ENCODE results near the gene SMG9. TPM values are rescaled to one million over a fixed set of nuclear protein-coding genes. Genes with fewer than 3 reads are reported as not detected.

Gene SMG9
- total RNA-seq: 100 to 1,000 TPM; 103 to 111 TPM

GRCh38 chr19:43754503-43755255 is at the start of gene SMG9:
Gene SMG9 (minus strand): TSS chr19:43754962. CDS start chr19:43750741, 4,221 bp downstream.
- intact Hi-C loops (cut with micrococcal nuclease): loop anchor here (1.0 to 2.0 kb wide), 10 partner anchors 11 to 994 kb away; partner anchors contain the start of genes BCL3, IRGQ, ZNF428 and ZNF576
- Mint-ChIP-seq H3K4me3 (peak within 1 kb of the TSS; percentile 99), H3K36me3 (ENCODE audit: low read depth) (peaks cover 49% of the 10 kb centered on the region), H3K9me3 (no peaks in the 10 kb centered on the region), H3K27ac (peak within 1 kb of the TSS; percentile 100), H3K27me3 (ENCODE audit: low read depth) (no peaks in the 10 kb centered on the region), H3K4me1 (ENCODE audit: low read depth) (peaks cover 64% of the 10 kb centered on the region)
- DNase-seq: peak; percentile 98
- CTCF ChIA-PET: interaction anchor here (0.9 to 4.8 kb wide), 4 partner anchors 8 to 30 kb away, joined by 3 to 48 read pairs (median 6); no protein-coding TSS in a partner anchor

- Mint-ChIP-seq H3K4me1 (ENCODE audit: low read depth) (no peaks in the 10 kb centered on the region), H3K36me3 (ENCODE audit: low read depth) (no peaks in the 10 kb centered on the region), H3K4me3 (no peak overlapping the region), H3K27me3 (ENCODE audit: low read depth) (peaks cover 3% of the 10 kb centered on the region), H3K9me3 (no peaks in the 10 kb centered on the region), H3K27ac (no peak overlapping the region)
- DNase-seq: no peak
- intact Hi-C loops (cut with micrococcal nuclease): no loop called here
- CTCF ChIA-PET: no interaction called here
These were observed 49.7 kb upstream of the SMG9 start for GRCh38 chr19:43804432-43804831.

- Mint-ChIP-seq H3K36me3 (ENCODE audit: low read depth) (no peaks in the 10 kb centered on the region), H3K9me3 (no peaks in the 10 kb centered on the region), H3K27me3 (ENCODE audit: low read depth) (peaks cover 3% of the 10 kb centered on the region), H3K27ac (no peak within 1 kb of the TSS), H3K4me3 (no peak within 1 kb of the TSS), H3K4me1 (ENCODE audit: low read depth) (peaks cover 9% of the 10 kb centered on the region)
- DNase-seq: no peak
- CTCF ChIA-PET: no interaction called here
- intact Hi-C loops (cut with micrococcal nuclease): no loop called here
These were observed 47.6 kb upstream of the SMG9 start, which contains the start of gene LYPD5 for GRCh38 chr19:43802216-43802951. Gene LYPD5 (minus strand): TSS chr19:43802447. CDS start chr19:43802380, 67 bp downstream.

GRCh38 chr19:43799502-43800142 is 44.9 kb upstream of the SMG9 start:
- H3K27ac Mint-ChIP-seq: no peak overlapping the region

GRCh38 chr19:43798546-43799409 is 44.0 kb upstream of the SMG9 start:
- Mint-ChIP-seq H3K27ac (no peak overlapping the region), H3K36me3 (ENCODE audit: low read depth) (peaks cover 1% of the 10 kb centered on the region), H3K4me3 (peak overlapping the region; percentile 69), H3K4me1 (ENCODE audit: low read depth) (peaks cover 11% of the 10 kb centered on the region), H3K27me3 (ENCODE audit: low read depth) (peaks cover 8% of the 10 kb centered on the region), H3K9me3 (no peaks in the 10 kb centered on the region)
- intact Hi-C loops (cut with micrococcal nuclease): no loop called here
- CTCF ChIA-PET: interaction anchor here (1.2 kb wide), 1 partner anchor 11 kb away, joined by 3 read pairs; no protein-coding TSS in a partner anchor
- peak; percentile 85 for DNase-seq

More at GRCh38 chr19:43799502-43800142, 44.9 kb upstream of the SMG9 start:
- intact Hi-C loops (cut with micrococcal nuclease): no loop called here
- Mint-ChIP-seq H3K4me1 (ENCODE audit: low read depth) (peaks cover 11% of the 10 kb centered on the region), H3K9me3 (no peaks in the 10 kb centered on the region), H3K4me3 (no peak overlapping the region), H3K27me3 (ENCODE audit: low read depth) (peaks cover 6% of the 10 kb centered on the region), H3K36me3 (ENCODE audit: low read depth) (peaks cover 1% of the 10 kb centered on the region)
- CTCF ChIA-PET: interaction anchor here (0.9 to 1.2 kb wide), 2 partner anchors 10 to 1051 kb away, joined by 3 read pairs; no protein-coding TSS in a partner anchor
- DNase-seq: no peak

- H3K27me3 Mint-ChIP-seq (ENCODE audit: low read depth): peaks cover 11% of the 10 kb centered on the region
- H3K27ac Mint-ChIP-seq: no peak overlapping the region
- intact Hi-C loops (cut with micrococcal nuclease): no loop called here
- peaks cover 1% of the 10 kb centered on the region for H3K36me3 Mint-ChIP-seq (ENCODE audit: low read depth)
- peak overlapping the region; percentile 69 for H3K4me3 Mint-ChIP-seq
- no peaks in the 10 kb centered on the region for H3K9me3 Mint-ChIP-seq
- CTCF ChIA-PET: no interaction called here
- no peak for DNase-seq
- peaks cover 11% of the 10 kb centered on the region for H3K4me1 Mint-ChIP-seq (ENCODE audit: low read depth)
These were observed 43.3 kb upstream of the SMG9 start for GRCh38 chr19:43798026-43798545.

GRCh38 chr19:43797556-43797955 is 42.8 kb upstream of the SMG9 start:
- DNase-seq: no peak
- H3K36me3 Mint-ChIP-seq (ENCODE audit: low read depth): peaks cover 1% of the 10 kb centered on the region
- CTCF ChIA-PET: interaction anchor here (1.2 kb wide), 1 partner anchor 129 kb away, joined by 4 read pairs; no protein-coding TSS in a partner anchor

GRCh38 chr19:43797118-43797517 is 42.4 kb upstream of the SMG9 start:
- peaks cover 1% of the 10 kb centered on the region for H3K36me3 Mint-ChIP-seq (ENCODE audit: low read depth)
- no peak overlapping the region for H3K4me3 Mint-ChIP-seq
- intact Hi-C loops (cut with micrococcal nuclease): no loop called here
- H3K9me3 Mint-ChIP-seq: no peaks in the 10 kb centered on the region
- peaks cover 11% of the 10 kb centered on the region for H3K27me3 Mint-ChIP-seq (ENCODE audit: low read depth)
- CTCF ChIA-PET: interaction anchor here (0.5 to 1.2 kb wide), 4 partner anchors 9 to 128 kb away, joined by 3 to 5 read pairs (median 4); no protein-coding TSS in a partner anchor
- H3K27ac Mint-ChIP-seq: no peak overlapping the region
- peaks cover 11% of the 10 kb centered on the region for H3K4me1 Mint-ChIP-seq (ENCODE audit: low read depth)
- no peak for DNase-seq

More at GRCh38 chr19:43797556-43797955, 42.8 kb upstream of the SMG9 start:
- Mint-ChIP-seq H3K4me1 (ENCODE audit: low read depth) (peaks cover 11% of the 10 kb centered on the region), H3K27ac (no peak overlapping the region), H3K27me3 (ENCODE audit: low read depth) (peaks cover 11% of the 10 kb centered on the region), H3K9me3 (no peaks in the 10 kb centered on the region), H3K4me3 (peak overlapping the region; percentile 69)
- intact Hi-C loops (cut with micrococcal nuclease): no loop called here

GRCh38 chr19:43790587-43790986 is 35.8 kb upstream of the SMG9 start:
- DNase-seq: no peak
- H3K36me3 Mint-ChIP-seq (ENCODE audit: low read depth): no peaks in the 10 kb centered on the region
- H3K27me3 Mint-ChIP-seq (ENCODE audit: low read depth): peaks cover 9% of the 10 kb centered on the region
- H3K27ac Mint-ChIP-seq: no peak overlapping the region
- no peaks in the 10 kb centered on the region for H3K4me1 Mint-ChIP-seq (ENCODE audit: low read depth)
- intact Hi-C loops (cut with micrococcal nuclease): no loop called here
- no peaks in the 10 kb centered on the region for H3K9me3 Mint-ChIP-seq
- CTCF ChIA-PET: interaction anchor here (0.6 to 1.3 kb wide), 2 partner anchors 45 to 141 kb away, joined by 3 read pairs; no protein-coding TSS in a partner anchor
- no peak overlapping the region for H3K4me3 Mint-ChIP-seq

- Mint-ChIP-seq H3K4me3 (no peak overlapping the region), H3K27me3 (ENCODE audit: low read depth) (peaks cover 9% of the 10 kb centered on the region), H3K27ac (no peak overlapping the region), H3K9me3 (no peaks in the 10 kb centered on the region), H3K36me3 (ENCODE audit: low read depth) (no peaks in the 10 kb centered on the region), H3K4me1 (ENCODE audit: low read depth) (peaks cover 12% of the 10 kb centered on the region)
- no peak for DNase-seq
- intact Hi-C loops (cut with micrococcal nuclease): loop anchor here (10.0 kb wide), 1 partner anchor 324 kb away; the partner anchor contains the start of gene LYPD3
- CTCF ChIA-PET: interaction anchor here (0.6 to 1.3 kb wide), 2 partner anchors 44 to 171 kb away, joined by 3 read pairs; no protein-coding TSS in a partner anchor
These were observed 34.3 kb upstream of the SMG9 start for GRCh38 chr19:43789029-43789428.

- H3K36me3 Mint-ChIP-seq (ENCODE audit: low read depth): no peaks in the 10 kb centered on the region
- H3K4me3 Mint-ChIP-seq: no peak overlapping the region
- CTCF ChIA-PET: interaction anchor here (0.8 to 2.2 kb wide), 4 partner anchors 23 to 119 kb away, joined by 3 to 13 read pairs (median 4); no protein-coding TSS in a partner anchor
- intact Hi-C loops (cut with micrococcal nuclease): loop anchor here (10.0 kb wide), 1 partner anchor 322 kb away; the partner anchor contains the start of gene LYPD3
- DNase-seq: no peak
- H3K27ac Mint-ChIP-seq: no peak overlapping the region
- no peaks in the 10 kb centered on the region for H3K9me3 Mint-ChIP-seq
- H3K4me1 Mint-ChIP-seq (ENCODE audit: low read depth): peaks cover 32% of the 10 kb centered on the region
- peaks cover 4% of the 10 kb centered on the region for H3K27me3 Mint-ChIP-seq (ENCODE audit: low read depth)
These were observed 31.9 kb upstream of the SMG9 start for GRCh38 chr19:43786665-43787064.
